Measurements from ENCODE around the gene FAM216B. TPM values are rescaled to one million over a fixed set of nuclear protein-coding genes. Genes with fewer than 3 reads are reported as not detected.
A peak's percentile ranks its signal among the peaks of the same experiment; 100 is the strongest.

FAM216B gene
- total and polyA plus RNA-seq, 8 donors, result under 0.01 to 0.18 (median 0.03) TPM; not detected in 5

DNA sequence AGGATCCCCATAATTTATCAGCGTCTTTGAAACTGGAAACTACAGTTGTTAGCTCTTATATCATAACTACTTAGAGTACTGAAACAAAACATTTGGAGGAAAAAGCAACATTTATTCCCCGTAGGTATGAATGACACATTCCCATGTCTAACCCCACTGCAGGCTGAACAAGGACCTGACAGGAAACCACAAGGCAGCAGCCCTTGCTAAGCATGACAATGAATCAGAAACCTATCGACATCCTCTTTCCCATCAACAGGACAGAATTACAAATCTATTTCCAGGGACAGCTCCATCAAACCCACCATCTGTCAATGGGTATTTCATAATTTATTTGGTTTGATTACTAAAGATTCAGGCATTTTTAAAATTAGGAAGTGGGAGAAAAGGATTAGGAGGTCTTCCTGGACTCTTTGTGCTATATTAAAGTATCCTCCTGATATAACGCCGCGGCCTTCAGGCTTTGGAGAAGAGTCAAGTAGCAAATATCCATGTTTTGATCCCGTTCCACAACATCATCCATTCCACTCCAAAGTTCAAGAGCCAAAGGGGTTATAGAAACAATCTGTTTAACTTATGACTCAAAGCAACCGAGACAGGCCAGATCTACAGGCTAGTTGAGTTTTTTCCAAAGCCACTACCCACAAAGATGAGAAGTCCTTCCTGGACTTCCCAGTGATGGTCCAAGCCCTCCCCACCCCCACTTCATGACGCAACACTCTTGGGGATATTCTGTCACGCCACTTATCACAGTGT lies 51.1 kb downstream of the FAM216B start:
- DNase-seq, result peak; percentile 29 to 51
- intact Hi-C loops (cut with DNase I; ENCODE audit: low total_unique reads), result no loop called here
- peak overlapping the region in 1 of 5 donors; percentile 39 for H3K27ac ChIP-seq

DNA sequence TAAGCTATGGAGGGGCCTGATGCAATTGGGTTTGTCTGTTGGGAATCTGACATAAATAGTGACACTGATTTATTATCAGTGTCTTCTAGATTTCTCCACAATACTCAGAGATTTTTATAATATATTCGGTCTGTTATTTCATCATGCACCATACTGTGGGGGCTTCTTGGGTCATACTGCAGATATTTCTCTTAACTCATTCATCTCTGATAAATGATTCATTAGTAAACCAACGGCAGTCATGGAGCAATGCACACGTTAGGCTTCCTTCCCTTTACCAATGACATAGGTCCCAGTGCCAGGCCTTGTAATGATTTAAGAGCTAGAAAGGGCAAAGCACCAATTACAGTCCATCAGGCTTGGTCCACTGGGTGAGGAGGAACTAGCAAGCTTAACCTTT lies 53.6 kb downstream of the FAM216B start:
- intact Hi-C loops (cut with DNase I; ENCODE audit: low total_unique reads), result no loop called here
- H3K4me3 ChIP-seq, result no peak overlapping the region
- H3K27ac ChIP-seq, result no peak overlapping the region
- H3K4me1 ChIP-seq, result peaks cover 0 to 8% (median 4%) of the 10 kb centered on the region in 4 donors
- no peaks in the 10 kb centered on the region for H3K36me3 ChIP-seq
- no peak for TF ChIP-seq POLR2AphosphoS5 (IDR thresholded peaks at IDR 0.05)
- no peak for TF ChIP-seq POLR2A (IDR thresholded peaks at IDR 0.05)
- TF ChIP-seq, protein P1, sequence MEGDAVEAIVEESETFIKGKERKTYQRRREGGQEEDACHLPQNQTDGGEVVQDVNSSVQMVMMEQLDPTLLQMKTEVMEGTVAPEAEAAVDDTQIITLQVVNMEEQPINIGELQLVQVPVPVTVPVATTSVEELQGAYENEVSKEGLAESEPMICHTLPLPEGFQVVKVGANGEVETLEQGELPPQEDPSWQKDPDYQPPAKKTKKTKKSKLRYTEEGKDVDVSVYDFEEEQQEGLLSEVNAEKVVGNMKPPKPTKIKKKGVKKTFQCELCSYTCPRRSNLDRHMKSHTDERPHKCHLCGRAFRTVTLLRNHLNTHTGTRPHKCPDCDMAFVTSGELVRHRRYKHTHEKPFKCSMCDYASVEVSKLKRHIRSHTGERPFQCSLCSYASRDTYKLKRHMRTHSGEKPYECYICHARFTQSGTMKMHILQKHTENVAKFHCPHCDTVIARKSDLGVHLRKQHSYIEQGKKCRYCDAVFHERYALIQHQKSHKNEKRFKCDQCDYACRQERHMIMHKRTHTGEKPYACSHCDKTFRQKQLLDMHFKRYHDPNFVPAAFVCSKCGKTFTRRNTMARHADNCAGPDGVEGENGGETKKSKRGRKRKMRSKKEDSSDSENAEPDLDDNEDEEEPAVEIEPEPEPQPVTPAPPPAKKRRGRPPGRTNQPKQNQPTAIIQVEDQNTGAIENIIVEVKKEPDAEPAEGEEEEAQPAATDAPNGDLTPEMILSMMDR (IDR thresholded peaks at IDR 0.05), result no peak
- TF ChIP-seq EP300 (IDR thresholded peaks at IDR 0.05), result no peak
- WGBS, 5 donors, result 74 to 85% (median 82%) methylated on average over 3 of the region's 3 CpGs
- no peak for DNase-seq
- H3K27me3 ChIP-seq, result no peaks in the 10 kb centered on the region
- H3K9me3 ChIP-seq, result no peaks in the 10 kb centered on the region

More for the DNA sequence above, 51.1 kb downstream of the FAM216B start:
- Histone ChIP-seq H3K27me3 (no peaks in the 10 kb centered on the region), H3K36me3 (no peaks in the 10 kb centered on the region), H3K4me1 (peaks cover 0 to 8% (median 4%) of the 10 kb centered on the region in 4 donors), H3K4me3 (no peak overlapping the region), H3K9me3 (no peaks in the 10 kb centered on the region)
- 55 to 64% (median 58%) methylated on average over 10 of the region's 10 CpGs for WGBS, 5 donors
- no peak for TF ChIP-seq EP300 (IDR thresholded peaks at IDR 0.05)
- no peak for TF ChIP-seq POLR2A (IDR thresholded peaks at IDR 0.05)
- TF ChIP-seq POLR2AphosphoS5 (IDR thresholded peaks at IDR 0.05), result peak in 1 of 3 donors; percentile 19

DNA sequence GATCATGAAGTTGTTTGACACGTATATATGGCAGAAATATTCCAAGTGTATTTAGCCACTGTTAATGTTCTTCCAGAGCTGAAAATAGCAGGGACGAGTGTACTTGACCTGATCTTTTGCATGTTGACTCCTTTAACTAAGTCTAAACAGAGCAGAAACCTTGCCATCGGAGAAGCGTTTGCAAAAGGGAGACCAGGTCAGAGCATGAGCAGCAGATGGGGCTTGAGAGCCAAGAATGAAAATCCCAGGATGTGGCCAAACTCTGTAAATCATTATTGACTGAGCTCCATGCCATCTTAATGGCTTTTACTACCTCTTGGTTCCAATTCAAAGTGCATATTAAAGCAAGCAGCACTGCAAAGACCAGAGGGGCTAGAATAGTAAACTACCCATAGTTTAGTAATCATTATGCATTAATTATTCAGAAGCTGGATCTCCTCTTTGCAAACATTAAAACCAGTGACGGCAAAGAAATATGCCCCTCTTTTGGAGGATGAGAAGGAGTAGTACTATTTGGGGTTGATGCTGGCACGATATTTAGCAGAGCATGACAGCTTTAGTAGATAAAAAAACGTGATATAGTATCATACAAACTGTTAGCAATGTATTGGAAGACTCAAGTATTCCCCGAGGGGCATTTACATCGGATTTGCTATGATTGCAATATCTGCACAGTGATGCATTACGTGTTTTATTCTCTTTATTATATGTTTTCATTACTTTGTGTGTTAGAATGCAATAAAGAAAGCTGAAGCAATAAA lies 55.7 kb downstream of the FAM216B start:
- 46 to 52% (median 48%) methylated on average over 10 of the region's 10 CpGs for WGBS, 5 donors
- Histone ChIP-seq H3K9me3 (no peaks in the 10 kb centered on the region), H3K27me3 (no peaks in the 10 kb centered on the region), H3K4me3 (no peak overlapping the region), H3K27ac (no peak overlapping the region), H3K4me1 (peaks cover 0 to 8% (median 4%) of the 10 kb centered on the region in 4 donors), H3K36me3 (no peaks in the 10 kb centered on the region)
- TF ChIP-seq, protein P1 (IDR thresholded peaks at IDR 0.05), result peak in 1 of 7 experiments; percentile 23
- TF ChIP-seq EP300 (IDR thresholded peaks at IDR 0.05), result no peak
- DNase-seq, result peak in 1 of 2 donors; percentile 61
- intact Hi-C loops (cut with DNase I; ENCODE audit: low total_unique reads), result no loop called here

Other genes starting within 250 kb of the FAM216B start
- gene TNFSF11, start 207.4 kb upstream of the FAM216B start, total RNA-seq, result under 1 TPM in 1 of 5 donors, not detected in 4; 0.55 TPM
- under 1 TPM in 1 of 3 donors, not detected in 2; 0.13 TPM for gene TNFSF11, start 207.4 kb upstream of the FAM216B start, polyA plus RNA-seq
- gene EPSTI1, start 210.7 kb downstream of the FAM216B start, total RNA-seq, result 100 to 1,000 TPM in 1 of 5 donors, 10 to 100 TPM in 1, 1 to 10 TPM in 2, not detected in 1; 3.8 to 115 (median 12.8) TPM
- 1 to 10 TPM; 3.5 to 5.2 (median 4.2) TPM for gene EPSTI1, start 210.7 kb downstream of the FAM216B start, polyA plus RNA-seq
- 10 to 100 TPM in 1 of 5 donors, 1 to 10 TPM in 4; 4.5 to 16.3 (median 5.8) TPM for gene DNAJC15, start 242.0 kb downstream of the FAM216B start, total RNA-seq
- 10 to 100 TPM; 12.4 to 19.3 (median 12.4) TPM for gene DNAJC15, start 242.0 kb downstream of the FAM216B start, polyA plus RNA-seq